ENCODE data around the gene FXN.
"Not testable (repeated sequence)": the region's sequence is repeated elsewhere in the genome, so short reads cannot be mapped to it uniquely, and the experiment has no call there.

FXN gene

GRCh38 chr9:69107771-69108170 lies 72.2 kb downstream of the FXN start:
- DNase-seq = no peak

- DNase-seq = not testable (repeated sequence)
These were observed 73.2 kb downstream of the FXN start for GRCh38 chr9:69108706-69109105.

GRCh38 chr9:69109152-69109551 lies 73.6 kb downstream of the FXN start:
- no peak for DNase-seq

GRCh38 chr9:69112646-69113045 lies 77.1 kb downstream of the FXN start:
- DNase-seq = not testable (repeated sequence)

GRCh38 chr9:69115621-69116020 lies 80.1 kb downstream of the FXN start:
- DNase-seq = no peak

GRCh38 chr9:69118656-69119055 lies 83.1 kb downstream of the FXN start:
- no peak for DNase-seq

- DNase-seq = peak; percentile 72 to 90
These were observed 85.0 kb downstream of the FXN start for GRCh38 chr9:69120380-69121154.

GRCh38 chr9:69121155-69122081 lies 85.9 kb downstream of the FXN start:
- DNase-seq = peak; percentile 65 to 76

- peak; percentile 65 to 73 for DNase-seq
These were observed 86.6 kb downstream of the FXN start for GRCh38 chr9:69122082-69122548.

- DNase-seq = peak; percentile 24 to 58
These were observed 87.1 kb downstream of the FXN start for GRCh38 chr9:69122549-69123141.

GRCh38 chr9:69130456-69131441 lies 95.2 kb downstream of the FXN start:
- no peak for DNase-seq

- DNase-seq = no peak
These were observed 96.1 kb downstream of the FXN start for GRCh38 chr9:69131682-69132081.

- no peak for DNase-seq
These were observed 96.8 kb downstream of the FXN start for GRCh38 chr9:69132361-69132760.

- no peak for DNase-seq
These were observed 98.9 kb downstream of the FXN start for GRCh38 chr9:69134412-69134811.

- no peak for DNase-seq
These were observed 100.6 kb downstream of the FXN start for GRCh38 chr9:69136185-69136584.

GRCh38 chr9:69136779-69137178 lies 101.2 kb downstream of the FXN start:
- DNase-seq = no peak

- DNase-seq = no peak
These were observed 101.8 kb downstream of the FXN start for GRCh38 chr9:69137311-69137710.

GRCh38 chr9:69139596-69139995 lies 104.0 kb downstream of the FXN start:
- no peak for DNase-seq

- no peak for DNase-seq
These were observed 104.7 kb downstream of the FXN start for GRCh38 chr9:69140123-69140735.

- DNase-seq = no peak
These were observed 106.3 kb downstream of the FXN start for GRCh38 chr9:69141851-69142250.

- DNase-seq = peak in 1 of 2 experiments; percentile 8
These were observed 107.7 kb downstream of the FXN start for GRCh38 chr9:69143291-69143690.

Measured in NCI-H526 (cell line).